GM04504 (cell line): ENCODE data around the gene TCEA3.
A peak's percentile ranks its signal among the peaks of the same experiment; 100 is the strongest.

ENCODE experiments used
- DNase-seq: peaks from one replicate; pipeline ENCODE4 v3.0.0-alpha.2; 2012; ENCODE audit warnings: low read depth

The TCEA3 gene

DNA sequence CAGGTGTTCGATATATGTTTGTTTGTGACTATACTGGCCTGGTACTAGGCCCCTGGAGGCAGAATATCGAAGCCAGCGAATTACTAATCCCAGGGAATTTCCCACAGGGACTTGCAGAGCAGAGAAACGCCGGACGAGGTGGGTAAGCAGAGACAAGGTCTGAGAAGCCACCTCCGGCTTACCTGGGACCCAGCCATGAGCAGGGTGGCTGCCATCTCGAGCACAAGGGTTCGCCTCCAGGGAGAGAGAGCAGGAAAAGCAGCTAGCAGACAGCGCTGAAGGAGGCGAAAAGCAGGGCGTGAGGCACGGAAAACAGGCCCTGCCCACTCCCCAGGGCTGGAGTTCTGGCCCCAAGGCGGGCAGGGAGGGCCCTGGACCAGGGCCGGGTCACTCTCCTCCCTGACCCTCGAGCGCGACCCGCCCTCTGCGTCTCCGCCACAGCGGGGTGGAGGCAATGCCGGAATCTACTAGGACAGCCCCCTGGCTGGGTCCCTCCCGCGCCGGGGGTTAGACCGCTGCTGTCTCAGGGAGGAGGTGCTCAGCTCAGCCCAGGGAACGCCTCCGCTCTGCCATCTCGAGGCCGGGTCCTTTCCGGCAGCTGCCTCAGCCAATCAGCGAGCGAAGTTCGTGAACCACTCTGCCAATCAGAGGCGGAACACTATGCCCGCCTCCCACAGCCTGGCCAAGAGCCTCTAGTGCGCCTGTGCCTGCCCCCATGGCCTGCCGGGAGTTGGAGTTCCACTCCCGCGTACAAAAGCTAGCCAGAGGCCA is 56.6 kb downstream of the TCEA3 start:
- DNase-seq, result peak; percentile 98

GRCh38 chr1:23367451-23367790 is 57.1 kb downstream of the TCEA3 start:
- no peak for DNase-seq

GRCh38 chr1:23366598-23366997 is 58.0 kb downstream of the TCEA3 start:
- DNase-seq, result no peak

GRCh38 chr1:23366146-23366545 is 58.4 kb downstream of the TCEA3 start:
- DNase-seq, result no peak

DNA sequence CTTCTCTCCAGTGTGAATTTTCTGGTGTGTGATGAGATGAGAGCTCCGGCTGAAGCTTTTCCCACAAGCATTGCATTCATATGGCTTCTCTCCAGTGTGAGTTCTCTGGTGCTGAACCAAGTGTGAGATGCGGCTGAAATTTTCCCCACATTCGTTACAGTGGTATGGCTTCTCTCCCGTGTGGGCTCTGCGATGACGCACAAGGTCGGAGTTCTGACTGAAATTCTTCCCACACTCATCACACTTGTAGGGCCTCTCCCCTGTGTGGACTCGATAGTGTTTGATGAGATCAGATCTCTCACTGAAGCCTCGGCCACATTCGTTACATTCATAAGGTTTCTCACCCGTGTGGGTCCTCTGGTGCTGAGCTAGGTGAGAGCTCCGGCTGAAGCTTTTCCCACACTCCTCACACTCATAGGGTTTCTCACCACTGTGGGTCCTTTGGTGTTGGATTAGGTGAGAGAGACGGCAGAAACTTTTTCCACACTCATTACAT is 62.3 kb downstream of the TCEA3 start:
- DNase-seq, result no peak

- DNase-seq, result no peak
Measured at GRCh38 chr1:23358310-23358875, 66.2 kb downstream of the TCEA3 start.

DNA sequence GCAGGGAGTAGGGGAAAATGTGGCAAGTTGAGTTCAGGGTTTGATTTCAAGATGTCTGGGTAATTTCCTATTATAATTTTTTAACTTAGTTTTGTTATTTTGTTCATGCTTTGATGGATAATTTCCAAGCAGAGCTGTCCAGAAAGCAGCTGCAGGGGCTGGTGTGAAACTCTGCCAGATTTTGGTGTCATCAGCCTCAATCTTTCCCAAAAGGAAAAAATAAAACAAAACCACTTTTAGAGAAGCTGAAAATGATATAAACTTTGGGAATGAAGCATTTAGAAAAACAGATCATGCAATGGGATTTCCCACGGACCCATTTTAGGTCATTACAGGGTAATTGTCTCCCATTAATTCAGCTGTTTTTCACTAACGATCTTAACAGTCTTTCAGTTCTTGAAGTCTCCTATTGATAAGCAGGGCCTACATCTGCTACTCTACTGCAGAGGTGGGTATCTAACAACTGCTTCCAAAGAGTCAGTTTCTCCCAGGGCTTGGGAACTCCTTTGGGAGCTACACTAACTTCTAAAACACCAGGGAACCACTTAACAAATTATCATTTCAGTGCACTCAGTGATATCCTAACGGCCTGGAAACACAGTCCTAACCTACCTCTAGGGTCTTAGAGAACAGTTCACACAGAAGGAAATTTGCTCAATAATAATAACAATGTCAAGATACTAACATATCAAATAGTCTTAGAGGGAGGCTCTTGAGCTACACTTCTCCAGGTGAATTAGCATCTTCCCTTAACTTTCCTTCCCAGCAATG is 67.2 kb downstream of the TCEA3 start:
- DNase-seq, result no peak

GRCh38 chr1:23356471-23357137 is 67.9 kb downstream of the TCEA3 start:
- DNase-seq, result no peak

DNA sequence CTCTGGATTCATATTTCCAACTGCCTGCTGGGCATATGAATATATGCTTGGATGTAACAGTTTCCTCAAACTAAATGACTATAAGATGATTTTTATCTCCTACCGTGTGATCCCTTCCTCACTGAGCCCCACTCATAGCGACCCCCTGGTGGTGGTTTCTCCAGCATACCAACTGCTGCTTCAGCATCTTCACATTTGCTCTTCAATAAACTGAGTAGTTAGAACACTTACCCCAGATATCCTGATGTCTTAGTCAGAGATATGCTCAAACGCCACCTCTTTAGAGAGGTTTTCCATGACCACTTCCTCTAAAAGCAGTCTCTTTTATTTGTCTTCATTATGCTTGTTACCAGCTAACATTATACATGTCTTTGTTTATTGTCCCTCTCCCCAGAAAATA is 70.3 kb downstream of the TCEA3 start:
- no peak for DNase-seq

GRCh38 chr1:23352096-23352695 is 72.4 kb downstream of the TCEA3 start:
- no peak for DNase-seq

GRCh38 chr1:23345920-23346319 is 78.6 kb downstream of the TCEA3 start:
- DNase-seq, result no peak

DNA sequence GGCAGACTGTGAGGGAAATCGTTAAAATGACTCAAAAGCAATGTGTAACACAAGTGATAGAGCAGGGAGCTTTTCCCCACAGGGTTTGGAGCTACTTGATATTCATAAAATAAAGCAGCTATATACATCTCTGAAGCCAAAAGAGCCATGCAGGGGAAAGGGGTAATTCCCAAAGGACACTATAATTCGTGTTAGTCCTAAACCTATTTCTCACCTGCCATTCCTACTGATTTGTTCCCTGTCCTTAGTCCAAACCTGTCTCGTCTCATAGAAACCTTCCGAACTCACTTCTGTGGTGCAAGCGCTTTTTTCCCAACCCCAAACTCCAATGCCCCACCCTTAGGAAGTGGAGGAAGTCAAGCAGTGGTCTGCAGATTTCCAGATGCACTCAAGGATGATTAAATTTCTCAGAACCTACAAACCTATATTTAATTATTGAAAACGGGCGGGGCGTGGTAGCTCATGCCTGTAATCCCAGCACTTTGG is 79.5 kb downstream of the TCEA3 start:
- DNase-seq, result no peak

DNA sequence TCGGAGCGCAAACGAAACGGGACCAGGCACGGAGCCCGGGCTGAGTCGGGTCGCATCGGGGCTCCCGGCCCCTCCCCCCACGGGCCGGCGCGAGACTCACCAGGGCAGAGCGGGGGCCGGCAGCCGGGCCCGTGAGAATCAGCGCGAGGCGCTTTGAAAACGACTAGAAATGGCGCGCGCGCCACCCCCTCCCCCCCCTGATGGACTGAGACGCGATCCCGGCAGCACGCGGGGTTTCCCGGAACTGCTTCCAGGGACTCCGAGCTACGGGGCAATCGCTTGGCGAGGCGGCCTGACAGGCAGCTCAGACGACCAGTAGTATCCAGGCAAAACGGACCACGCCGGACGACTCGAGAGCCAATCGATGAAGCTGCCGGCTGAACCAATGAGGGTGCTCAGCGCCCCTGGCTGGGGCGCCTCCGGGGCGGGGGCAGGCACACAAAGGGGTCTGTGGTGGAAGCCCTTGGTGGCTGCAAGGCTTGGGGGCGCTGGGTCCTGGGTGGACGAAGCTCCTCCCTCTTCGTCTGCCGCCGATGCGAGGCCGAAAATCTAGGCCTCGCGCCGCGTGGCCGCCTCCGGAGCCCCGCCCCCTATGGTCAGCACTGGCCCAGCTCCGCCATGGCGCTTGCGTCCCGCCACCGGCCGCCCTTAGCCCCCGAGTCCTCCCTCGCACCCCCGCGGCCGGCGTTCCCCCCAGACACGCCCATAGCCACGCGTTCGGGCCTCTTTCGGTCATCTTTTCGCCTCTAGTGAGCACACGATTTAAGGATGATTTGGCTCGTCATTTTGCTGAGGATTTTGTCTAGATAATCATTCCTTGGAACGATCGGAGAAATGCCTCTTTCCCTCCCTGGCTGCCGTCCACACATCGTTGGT is 80.2 kb downstream of the TCEA3 start, which contains the start of gene HNRNPR:
HNRNPR (minus strand) TSS at position 174 of the 876 bp plus-strand sequence. CDS start 3,276 bp downstream, outside the sequence.
- peak; percentile 100 for DNase-seq

- DNase-seq, result peak; percentile 38
Measured at GRCh38 chr1:23343221-23344110, 81.1 kb downstream of the TCEA3 start.

DNA sequence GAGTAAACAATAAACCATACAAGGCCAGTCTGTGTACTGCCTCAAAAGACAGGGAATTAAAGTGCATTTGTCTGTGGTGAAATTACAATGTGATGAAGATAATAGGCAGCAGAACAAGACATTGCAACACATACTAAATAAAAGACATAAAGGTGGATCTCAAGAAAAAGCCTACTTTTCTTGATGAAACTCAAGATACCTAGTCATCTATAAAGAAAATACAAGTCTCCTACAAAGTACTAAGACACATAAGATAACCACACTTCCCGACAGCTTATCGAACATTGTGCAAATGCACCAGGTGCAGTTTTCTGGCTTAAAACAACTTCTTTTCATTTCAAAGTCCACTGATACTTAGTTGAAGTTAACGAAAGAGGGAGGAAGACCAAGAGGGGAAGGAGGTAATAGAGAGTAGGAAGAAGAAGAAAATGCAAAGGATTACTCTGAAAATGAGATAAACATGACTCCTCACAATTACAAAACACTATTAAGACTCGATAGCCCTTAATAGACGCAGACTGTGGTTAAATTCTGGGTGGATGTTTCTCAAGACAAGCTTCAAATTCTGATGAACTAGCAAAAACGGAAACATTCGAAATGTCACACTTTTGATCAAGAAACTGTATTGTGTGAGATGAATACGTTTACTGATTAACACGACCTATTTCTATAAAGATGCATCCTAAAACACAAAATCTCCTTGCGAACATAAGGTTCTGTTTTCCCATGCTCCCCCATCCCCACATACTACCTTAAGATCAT is 82.4 kb downstream of the TCEA3 start:
- DNase-seq, result no peak

DNA sequence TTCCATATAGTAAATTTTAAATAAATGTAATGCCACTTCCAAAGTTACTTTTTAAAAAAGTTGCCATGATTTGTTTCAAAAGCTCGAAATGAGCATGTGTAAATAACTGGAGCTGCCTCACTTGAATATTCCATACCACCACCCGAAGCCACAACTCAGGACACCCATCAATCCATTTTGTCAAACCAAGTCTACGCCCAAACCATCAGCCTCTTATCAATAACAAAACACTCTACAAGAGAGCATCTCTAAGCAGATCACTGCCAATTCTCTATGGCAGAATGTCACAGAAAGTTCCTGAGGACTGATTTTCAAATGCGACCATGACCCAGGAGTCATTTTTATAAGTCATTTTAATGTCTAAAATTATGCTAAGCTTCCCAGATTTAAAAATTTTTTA is 84.9 kb downstream of the TCEA3 start:
- no peak for DNase-seq

DNA sequence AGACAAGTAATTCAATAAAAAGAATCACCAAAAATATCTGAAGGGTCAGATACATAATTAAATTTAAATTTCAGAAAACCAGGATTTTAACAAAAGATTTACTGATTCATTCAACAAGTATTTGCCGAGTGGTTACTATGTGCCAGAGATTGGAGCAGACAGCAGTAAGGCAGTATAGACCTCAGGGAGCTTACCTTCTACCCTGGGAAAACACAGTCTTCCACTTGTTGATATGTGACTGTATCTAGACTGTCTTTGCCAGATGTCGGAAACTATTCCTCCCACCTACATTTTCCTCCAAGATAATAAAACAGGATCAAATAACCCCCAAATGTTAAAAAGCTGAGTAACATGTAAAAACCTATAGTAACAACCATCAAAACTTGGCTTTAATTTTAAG is 86.7 kb downstream of the TCEA3 start:
- DNase-seq, result no peak

GRCh38 chr1:23331713-23332112 is 92.8 kb downstream of the TCEA3 start:
- DNase-seq, result no peak
